GM18909 (cell line): Measurements from ENCODE around the gene EDN3.

Experiments
- ATAC-seq: cut with Tn5 transposase; IDR thresholded peaks from one replicate; pipeline ENCODE4 v1.9.1; 2021; ENCODE audit warnings: mild to moderate bottlenecking; ENCODE audit not compliant: unreplicated experiment, poor library complexity

Gene EDN3

GRCh38 chr20:59300333-59301081, at the start of gene EDN3:
Gene EDN3, plus strand, starts transcription at chr20:59300611. Its CDS starts 202 bp downstream, at chr20:59300813.
- ATAC-seq = no peak

GRCh38 chr20:59253325-59253724, 47.1 kb upstream of the EDN3 start:
- ATAC-seq = no peak

- no peak for ATAC-seq
These were observed 46.6 kb upstream of the EDN3 start for GRCh38 chr20:59253779-59254319.

- ATAC-seq = no peak
These were observed 45.2 kb upstream of the EDN3 start for GRCh38 chr20:59255256-59255655.

- no peak for ATAC-seq
These were observed 42.2 kb upstream of the EDN3 start for GRCh38 chr20:59258221-59258621.

- ATAC-seq = no peak
These were observed 40.5 kb upstream of the EDN3 start for GRCh38 chr20:59259946-59260345.

- no peak for ATAC-seq
These were observed 35.1 kb upstream of the EDN3 start for GRCh38 chr20:59265298-59265697.

GRCh38 chr20:59268870-59269269, 31.5 kb upstream of the EDN3 start:
- no peak for ATAC-seq

GRCh38 chr20:59269411-59270025, 30.9 kb upstream of the EDN3 start:
- ATAC-seq = no peak

- ATAC-seq = no peak
These were observed 30.0 kb upstream of the EDN3 start for GRCh38 chr20:59270380-59270779.

- no peak for ATAC-seq
These were observed 26.6 kb upstream of the EDN3 start for GRCh38 chr20:59273739-59274357.

- ATAC-seq = no peak
These were observed 23.5 kb upstream of the EDN3 start for GRCh38 chr20:59276938-59277337.

- no peak for ATAC-seq
These were observed 15.9 kb upstream of the EDN3 start for GRCh38 chr20:59284470-59284869.

- ATAC-seq = no peak
These were observed 10.4 kb upstream of the EDN3 start for GRCh38 chr20:59289994-59290393.

GRCh38 chr20:59291740-59292383, 8.5 kb upstream of the EDN3 start:
- ATAC-seq = no peak

- no peak for ATAC-seq
These were observed 4.9 kb upstream of the EDN3 start for GRCh38 chr20:59295531-59295930.

- ATAC-seq = no peak
These were observed 2.7 kb upstream of the EDN3 start for GRCh38 chr20:59297686-59298085.

GRCh38 chr20:59299945-59300332, 472 bp upstream of the EDN3 start:
- ATAC-seq = no peak

- no peak for ATAC-seq
These were observed 1.1 kb downstream of the EDN3 start for GRCh38 chr20:59301343-59302007.

- ATAC-seq = no peak
These were observed 5.7 kb downstream of the EDN3 start for GRCh38 chr20:59305908-59306655.
